Measurements from ENCODE around the gene SLC44A1. TPM values are rescaled to one million over a fixed set of nuclear protein-coding genes. Genes with fewer than 3 reads are reported as not detected.

The SLC44A1 gene
- total RNA-seq, 6 donors from 2014 or later, result 15.7 to 62.2 (median 44.6) TPM

DNA sequence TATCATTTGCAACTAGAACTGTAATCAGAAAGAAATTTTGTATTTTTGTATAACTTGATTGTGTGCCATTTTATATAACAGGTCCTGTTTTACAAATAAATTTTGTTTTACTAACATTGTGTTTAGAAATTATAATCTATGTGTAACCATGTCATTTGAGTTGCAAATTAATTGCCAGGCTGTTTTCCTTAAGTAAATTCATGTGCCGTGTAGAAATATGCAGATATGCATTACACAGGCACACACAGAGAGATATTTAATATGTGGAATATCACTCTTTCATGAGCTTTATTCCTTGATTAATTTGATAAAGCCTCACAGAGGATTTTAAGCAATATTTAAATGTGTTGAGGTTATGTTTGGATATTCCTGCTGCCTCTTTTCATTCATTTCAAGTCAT is 146.8 kb downstream of the SLC44A1 start:
- H3K4me3 ChIP-seq, result no peak overlapping the region
- WGBS, 2 donors, result 89 to 94% methylated on average over 1 of the region's 1 CpG
- no peak overlapping the region for H3K27ac ChIP-seq
- H3K9me3 ChIP-seq, result no peaks in the 10 kb centered on the region
- TF ChIP-seq POLR2A (IDR thresholded peaks at IDR 0.05) (no peak), POLR2AphosphoS5 (IDR thresholded peaks at IDR 0.05) (no peak), EP300 (IDR thresholded peaks at IDR 0.05) (no peak)
- TF ChIP-seq, protein P1, sequence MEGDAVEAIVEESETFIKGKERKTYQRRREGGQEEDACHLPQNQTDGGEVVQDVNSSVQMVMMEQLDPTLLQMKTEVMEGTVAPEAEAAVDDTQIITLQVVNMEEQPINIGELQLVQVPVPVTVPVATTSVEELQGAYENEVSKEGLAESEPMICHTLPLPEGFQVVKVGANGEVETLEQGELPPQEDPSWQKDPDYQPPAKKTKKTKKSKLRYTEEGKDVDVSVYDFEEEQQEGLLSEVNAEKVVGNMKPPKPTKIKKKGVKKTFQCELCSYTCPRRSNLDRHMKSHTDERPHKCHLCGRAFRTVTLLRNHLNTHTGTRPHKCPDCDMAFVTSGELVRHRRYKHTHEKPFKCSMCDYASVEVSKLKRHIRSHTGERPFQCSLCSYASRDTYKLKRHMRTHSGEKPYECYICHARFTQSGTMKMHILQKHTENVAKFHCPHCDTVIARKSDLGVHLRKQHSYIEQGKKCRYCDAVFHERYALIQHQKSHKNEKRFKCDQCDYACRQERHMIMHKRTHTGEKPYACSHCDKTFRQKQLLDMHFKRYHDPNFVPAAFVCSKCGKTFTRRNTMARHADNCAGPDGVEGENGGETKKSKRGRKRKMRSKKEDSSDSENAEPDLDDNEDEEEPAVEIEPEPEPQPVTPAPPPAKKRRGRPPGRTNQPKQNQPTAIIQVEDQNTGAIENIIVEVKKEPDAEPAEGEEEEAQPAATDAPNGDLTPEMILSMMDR (IDR thresholded peaks at IDR 0.05), result no peak
- H3K4me1 ChIP-seq, result no peaks in the 10 kb centered on the region
- ATAC-seq (ENCODE audit: low FRiP score in 2 of 2), result no peak
- H3K36me3 ChIP-seq, result no peaks in the 10 kb centered on the region
- H3K27me3 ChIP-seq, result no peaks in the 10 kb centered on the region
- no peak for DNase-seq

DNA sequence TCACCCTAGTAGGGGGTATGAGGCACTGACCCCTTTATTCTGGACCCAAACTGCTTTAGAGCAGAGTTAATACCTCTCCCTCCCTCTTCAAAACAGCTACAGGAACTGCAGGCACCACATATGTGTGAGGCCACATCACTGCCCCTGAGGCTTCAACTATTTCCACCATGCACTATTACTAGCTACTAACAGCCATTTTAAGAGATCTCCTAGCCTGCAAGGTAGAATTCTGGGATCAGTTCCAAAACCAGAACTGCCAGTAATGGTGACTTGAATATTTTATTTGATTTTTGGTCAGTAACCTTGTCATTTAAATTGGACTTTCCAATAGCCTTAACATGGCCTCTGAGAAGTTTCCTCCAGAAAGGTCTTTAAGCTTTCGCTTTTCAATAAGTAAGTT is 148.1 kb downstream of the SLC44A1 start:
- Histone ChIP-seq H3K4me1 (no peaks in the 10 kb centered on the region), H3K27ac (no peak overlapping the region), H3K27me3 (no peaks in the 10 kb centered on the region), H3K4me3 (no peak overlapping the region), H3K9me3 (no peaks in the 10 kb centered on the region), H3K36me3 (no peaks in the 10 kb centered on the region)
- TF ChIP-seq EP300 (IDR thresholded peaks at IDR 0.05) (no peak), POLR2AphosphoS5 (IDR thresholded peaks at IDR 0.05) (no peak), POLR2A (IDR thresholded peaks at IDR 0.05) (no peak)
- TF ChIP-seq, protein P1 (IDR thresholded peaks at IDR 0.05), result no peak
- WGBS, 2 donors, result 95% methylated on average over 1 of the region's 1 CpG
- DNase-seq (no peak), ATAC-seq (ENCODE audit: low FRiP score in 2 of 2) (no peak)

DNA sequence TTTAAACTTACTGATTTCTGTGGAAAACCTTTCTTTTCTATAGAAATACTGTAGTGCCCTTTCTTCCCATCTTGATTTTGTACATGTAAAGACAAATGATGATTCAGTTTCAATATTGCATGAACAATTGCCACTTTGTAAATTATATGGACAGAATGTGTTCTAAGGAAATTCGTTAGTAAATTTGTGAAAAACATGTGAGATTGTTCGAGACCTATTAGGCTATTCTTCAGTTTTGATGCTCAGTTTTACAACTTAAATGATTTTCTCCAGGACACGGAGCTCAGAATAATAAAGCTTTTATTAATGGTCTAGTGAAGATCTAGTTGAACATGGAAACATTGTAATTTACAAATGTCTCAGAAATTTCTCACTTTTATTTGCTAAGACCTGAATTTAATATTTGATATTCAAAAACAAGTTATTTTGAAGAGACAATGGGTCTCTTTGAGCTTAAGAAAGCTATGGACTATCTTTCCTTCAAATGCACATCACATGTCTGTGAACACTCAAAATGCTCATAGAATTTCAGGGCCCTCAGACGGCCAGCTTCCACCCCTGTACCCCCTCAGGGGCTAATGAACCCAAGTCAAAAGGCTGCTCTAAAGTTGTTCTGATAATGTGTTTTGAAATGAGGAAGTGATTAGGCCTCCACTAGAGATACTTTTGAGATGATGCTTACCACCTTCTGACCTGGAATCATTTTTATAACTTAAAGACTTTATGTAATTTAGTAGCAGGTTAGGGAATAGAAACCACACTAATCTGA is 149.3 kb downstream of the SLC44A1 start:
- no peak for ATAC-seq (ENCODE audit: low FRiP score in 2 of 2)
- WGBS, 2 donors, result 90 to 96% methylated on average over 4 of the region's 4 CpGs
- TF ChIP-seq POLR2AphosphoS5 (IDR thresholded peaks at IDR 0.05) (no peak), EP300 (IDR thresholded peaks at IDR 0.05) (no peak), POLR2A (IDR thresholded peaks at IDR 0.05) (no peak)
- TF ChIP-seq, protein P1 (IDR thresholded peaks at IDR 0.05), result no peak

DNA sequence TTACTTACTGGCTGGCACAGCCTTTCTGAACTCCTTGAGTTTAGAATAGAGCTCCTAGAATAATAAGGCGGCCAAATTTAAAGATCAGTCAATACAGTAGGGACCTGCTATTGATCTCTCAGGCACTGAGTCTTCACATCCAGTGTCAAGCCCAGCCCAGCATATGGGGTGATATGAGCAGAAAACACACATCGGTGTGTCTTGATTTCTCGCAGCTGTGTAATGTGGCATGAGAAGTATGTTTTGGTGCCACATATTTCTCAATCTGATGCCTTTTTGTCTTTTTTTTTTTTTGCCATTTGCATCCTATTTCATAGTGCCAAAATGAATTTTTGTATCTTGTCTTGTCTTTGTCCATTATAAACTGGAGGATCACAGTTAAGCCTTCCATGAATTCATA is 152.0 kb downstream of the SLC44A1 start:
- no peak overlapping the region for H3K4me3 ChIP-seq
- DNase-seq, result no peak
- H3K4me1 ChIP-seq, result no peaks in the 10 kb centered on the region
- no peaks in the 10 kb centered on the region for H3K36me3 ChIP-seq
- TF ChIP-seq, protein P1 (IDR thresholded peaks at IDR 0.05), result no peak
- TF ChIP-seq EP300 (IDR thresholded peaks at IDR 0.05) (no peak), POLR2AphosphoS5 (IDR thresholded peaks at IDR 0.05) (no peak), POLR2A (IDR thresholded peaks at IDR 0.05) (no peak)
- H3K27ac ChIP-seq, result no peak overlapping the region
- WGBS, 2 donors, result 80 to 87% methylated on average over 3 of the region's 3 CpGs
- H3K9me3 ChIP-seq, result no peaks in the 10 kb centered on the region
- no peaks in the 10 kb centered on the region for H3K27me3 ChIP-seq
- ATAC-seq (ENCODE audit: low FRiP score in 2 of 2), result no peak

More for the DNA sequence above, 149.3 kb downstream of the SLC44A1 start:
- no peak overlapping the region for H3K27ac ChIP-seq
- H3K4me1 ChIP-seq, result no peaks in the 10 kb centered on the region
- no peak overlapping the region for H3K4me3 ChIP-seq
- no peaks in the 10 kb centered on the region for H3K36me3 ChIP-seq
- DNase-seq, result no peak
- H3K27me3 ChIP-seq, result no peaks in the 10 kb centered on the region
- no peaks in the 10 kb centered on the region for H3K9me3 ChIP-seq

DNA sequence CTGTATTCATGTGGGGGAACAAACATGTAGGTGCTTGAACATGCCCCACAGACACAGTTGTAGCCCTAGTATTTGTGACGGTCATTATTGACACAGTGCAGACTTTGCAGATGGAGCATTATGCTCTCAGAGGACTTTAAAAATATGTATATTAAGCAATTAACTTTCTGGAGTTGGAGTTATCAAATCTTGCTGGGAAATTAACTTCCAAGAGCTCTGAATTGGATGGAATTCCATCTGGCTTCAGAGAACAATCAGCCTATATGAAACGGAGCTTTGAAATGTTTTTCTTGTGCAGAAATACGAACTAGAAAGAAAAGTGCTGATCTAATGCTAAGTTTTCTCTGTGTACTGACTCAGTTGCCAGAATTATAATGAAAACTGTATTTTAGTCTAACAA is 152.4 kb downstream of the SLC44A1 start:
- no peak for ATAC-seq (ENCODE audit: low FRiP score in 2 of 2)
- no peaks in the 10 kb centered on the region for H3K36me3 ChIP-seq
- WGBS, 2 donors, result 78 to 81% methylated on average over 3 of the region's 3 CpGs

More for the DNA sequence above, 152.4 kb downstream of the SLC44A1 start:
- Histone ChIP-seq H3K27ac (no peak overlapping the region), H3K27me3 (no peaks in the 10 kb centered on the region), H3K4me1 (no peaks in the 10 kb centered on the region), H3K9me3 (no peaks in the 10 kb centered on the region), H3K4me3 (no peak overlapping the region)
- DNase-seq, result no peak
- TF ChIP-seq EP300 (IDR thresholded peaks at IDR 0.05) (no peak), POLR2A (IDR thresholded peaks at IDR 0.05) (no peak), POLR2AphosphoS5 (IDR thresholded peaks at IDR 0.05) (no peak)
- TF ChIP-seq, protein P1 (IDR thresholded peaks at IDR 0.05), result no peak

Measured in upper lobe of left lung (tissue), 6 donors.